Astrocyte of the cerebellum (primary cell): ENCODE measurements around the gene DENND5B.

Experiments used
- DNase-seq: peaks from one replicate; pipeline ENCODE4 v3.0.0-alpha.2; 2011; ENCODE audit warnings: low read depth
- H3K4me3 ChIP-seq: 2 replicates; pipeline ENCODE4 v1.5.1; 2011; ENCODE audit warnings: mild to moderate bottlenecking, low read depth, low read length, moderate library complexity
- CTCF ChIP-seq: IDR thresholded peaks from 2 replicates; pipeline ENCODE4 v1.5.1; 2012; ENCODE audit warnings: low read length, low read depth, moderate library complexity, mild to moderate bottlenecking; ENCODE audit errors: missing control alignments
- in situ Hi-C: cut with HindIII; loops from 2 replicates; pipeline ENCODE4 v1.10.0; 2017; ENCODE audit warnings: low sequenced_read_pairs

DENND5B gene

GRCh38 chr12:31346267-31346666, 244.7 kb downstream of the DENND5B start:
- no peak for TF ChIP-seq CTCF
- no peak for DNase-seq
- in situ Hi-C loops = no loop called here
- H3K4me3 ChIP-seq = no peak overlapping the region

- no peak for TF ChIP-seq CTCF
- no peak for DNase-seq
- in situ Hi-C loops = no loop called here
- no peak overlapping the region for H3K4me3 ChIP-seq
These were observed 247.8 kb downstream of the DENND5B start for GRCh38 chr12:31343139-31343538.

- DNase-seq = no peak
These were observed 248.7 kb downstream of the DENND5B start for GRCh38 chr12:31342286-31342685.

GRCh38 chr12:31339831-31340622, 250.9 kb downstream of the DENND5B start:
- no peak overlapping the region for H3K4me3 ChIP-seq
- no peak for TF ChIP-seq CTCF
- in situ Hi-C loops = no loop called here
- DNase-seq = no peak

More at GRCh38 chr12:31342286-31342685, 248.7 kb downstream of the DENND5B start:
- TF ChIP-seq CTCF = no peak
- in situ Hi-C loops = no loop called here
- no peak overlapping the region for H3K4me3 ChIP-seq

- TF ChIP-seq CTCF = no peak
- no peak overlapping the region for H3K4me3 ChIP-seq
- in situ Hi-C loops = no loop called here
- DNase-seq = no peak
These were observed 253.0 kb downstream of the DENND5B start for GRCh38 chr12:31337952-31338351.
